Osteoblast (primary cell): ENCODE measurements around the gene C1orf105. TPM values are rescaled to one million over a fixed set of nuclear protein-coding genes. Genes with fewer than 3 reads are reported as not detected.
A peak's percentile ranks its signal among the peaks of the same experiment; 100 is the strongest.

Source experiments
- DNase-seq: peaks from one replicate; pipeline ENCODE4 v3.0.0; 2011; ENCODE audit warnings: low spot score, mixed read lengths; ENCODE audit not compliant: insufficient read length; ENCODE audit errors: missing footprints
- H2AFZ ChIP-seq: 2 replicates; pipeline ENCODE4 v1.6.0; 2011; ENCODE audit warnings: mild to moderate bottlenecking, low read length
- H3K27ac ChIP-seq: 2 replicates; pipeline ENCODE4 v1.5.1; 2011; ENCODE audit warnings: mild to moderate bottlenecking, low read depth, low read length, moderate library complexity
- H3K27me3 ChIP-seq: 2 replicates; pipeline ENCODE4 v1.6.0; 2012; ENCODE audit warnings: mild to moderate bottlenecking, control low read depth, inconsistent platforms, low read length, moderate library complexity; ENCODE audit not compliant: insufficient read depth
- H3K36me3 ChIP-seq: 2 replicates; pipeline ENCODE4 v1.5.1; 2011; ENCODE audit warnings: mild to moderate bottlenecking, low read length, control low read depth, moderate library complexity; ENCODE audit not compliant: insufficient read depth
- H3K4me1 ChIP-seq: 2 replicates; pipeline ENCODE4 v1.5.1; 2011; ENCODE audit warnings: mild to moderate bottlenecking, low read length, control low read depth, moderate library complexity; ENCODE audit not compliant: insufficient read depth
- H3K4me2 ChIP-seq: 2 replicates; pipeline ENCODE4 v1.6.0; 2011; ENCODE audit warnings: mild to moderate bottlenecking, low read length; ENCODE audit not compliant: insufficient read depth
- H3K4me3 ChIP-seq: fragments of 200-600 bp; sonication (generic); 3 replicates; pipeline ENCODE4 v1.5.1; 2012; ENCODE audit warnings: mild to moderate bottlenecking, low read length, inconsistent platforms; ENCODE audit not compliant: insufficient read depth
- H3K79me2 ChIP-seq: 2 replicates; pipeline ENCODE4 v1.6.0; 2012; ENCODE audit warnings: mild to moderate bottlenecking, low read length, control low read depth, inconsistent platforms; ENCODE audit not compliant: insufficient read depth
- H3K9me3 ChIP-seq: 2 replicates; pipeline ENCODE4 v1.5.1; 2011; ENCODE audit warnings: low read depth, low read length, control low read depth
- H4K20me1 ChIP-seq: 2 replicates; pipeline ENCODE4 v1.6.0; 2012; ENCODE audit warnings: mild to moderate bottlenecking, low read length, control low read depth; ENCODE audit not compliant: insufficient read depth
- CTCF ChIP-seq: IDR thresholded peaks from 2 replicates; pipeline ENCODE4 v1.5.1; 2011; ENCODE audit warnings: mild to moderate bottlenecking, low read depth, low read length, moderate library complexity; ENCODE audit errors: extremely low read depth
- total RNA-seq: library from RNA; depleted of rRNA; stranded (reverse); fragments of >200 nt; gene quantifications from 2 replicates; pipeline ENCODE4 v1.2.3, GENCODE V29; 2012

Gene C1orf105
- total RNA-seq, 1 donor = not detected

DNA sequence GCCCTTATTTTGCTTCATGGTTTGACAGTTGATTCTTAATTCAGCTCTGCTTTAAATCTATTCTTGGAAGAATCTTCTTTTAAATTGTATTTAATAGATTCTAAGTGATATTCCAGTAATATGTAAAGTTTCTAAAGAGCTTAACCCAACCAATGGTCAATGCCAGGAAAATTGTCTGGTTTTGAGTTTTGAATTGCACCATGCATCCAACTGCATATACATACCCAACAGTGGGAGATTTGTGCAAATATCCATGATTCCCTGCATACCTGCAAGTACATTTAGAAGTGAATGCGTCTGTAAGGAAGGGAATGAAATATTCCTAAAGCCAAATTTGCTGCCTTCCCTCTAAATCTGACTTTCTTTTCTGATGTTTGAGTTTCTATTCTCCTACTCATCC lies 35.8 kb upstream of the C1orf105 start:
- no peak for DNase-seq
- Histone ChIP-seq H3K79me2 (no peaks in the 10 kb centered on the region), H3K4me2 (no peak overlapping the region), H2AFZ (no peak overlapping the region), H3K4me1 (peaks cover 15% of the 10 kb centered on the region), H3K9me3 (no peaks in the 10 kb centered on the region), H3K27ac (no peak overlapping the region), H3K36me3 (no peaks in the 10 kb centered on the region), H3K4me3 (no peak overlapping the region), H4K20me1 (no peaks in the 10 kb centered on the region), H3K27me3 (no peaks in the 10 kb centered on the region)
- TF ChIP-seq CTCF = no peak

DNA sequence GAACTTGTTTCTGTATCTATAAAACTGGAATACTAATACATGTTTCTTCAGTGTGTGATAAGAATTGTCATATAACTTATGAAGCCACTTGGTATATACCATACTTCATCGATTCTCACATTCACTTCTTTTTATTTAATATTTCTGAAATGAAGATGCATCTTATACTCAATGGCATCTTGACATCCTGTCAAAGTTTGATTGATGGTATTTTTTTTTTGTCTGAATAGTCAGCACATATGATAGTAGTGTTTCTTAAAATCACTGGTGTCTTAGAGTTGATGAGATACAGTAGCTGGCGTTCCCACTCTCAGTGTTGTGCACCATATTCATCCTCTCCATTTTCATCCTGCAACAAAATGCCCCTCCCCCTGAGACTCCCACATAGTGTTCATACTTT lies 34.4 kb upstream of the C1orf105 start:
- no peaks in the 10 kb centered on the region for H3K79me2 ChIP-seq
- H3K27me3 ChIP-seq = no peaks in the 10 kb centered on the region
- no peak for DNase-seq
- no peaks in the 10 kb centered on the region for H3K9me3 ChIP-seq
- H2AFZ ChIP-seq = no peak overlapping the region
- no peaks in the 10 kb centered on the region for H4K20me1 ChIP-seq
- no peak overlapping the region for H3K4me2 ChIP-seq
- H3K4me3 ChIP-seq = no peak overlapping the region
- H3K4me1 ChIP-seq = peaks cover 21% of the 10 kb centered on the region
- no peak for TF ChIP-seq CTCF
- H3K36me3 ChIP-seq = no peaks in the 10 kb centered on the region
- no peak overlapping the region for H3K27ac ChIP-seq

DNA sequence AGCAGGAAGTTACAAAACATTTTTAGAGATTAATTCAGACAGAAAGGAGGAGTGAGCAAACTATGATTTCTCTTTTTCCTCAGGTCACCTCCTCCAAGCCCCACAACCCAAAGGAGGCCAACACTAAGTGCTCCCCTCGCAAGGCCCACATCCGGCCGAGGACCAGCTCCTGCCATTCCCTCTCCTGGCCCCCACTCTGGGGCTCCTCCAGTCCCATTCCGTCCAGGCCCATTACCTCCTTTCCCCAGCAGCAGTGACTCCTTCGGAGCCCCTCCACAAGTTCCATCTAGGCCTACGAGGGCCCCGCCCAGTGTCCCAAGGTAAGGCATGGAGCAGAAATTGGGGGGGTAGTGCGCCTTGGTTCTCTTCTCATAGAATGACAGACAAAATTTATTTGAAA lies 32.0 kb upstream of the C1orf105 start:
- no peak for TF ChIP-seq CTCF
- no peaks in the 10 kb centered on the region for H3K27me3 ChIP-seq

DNA sequence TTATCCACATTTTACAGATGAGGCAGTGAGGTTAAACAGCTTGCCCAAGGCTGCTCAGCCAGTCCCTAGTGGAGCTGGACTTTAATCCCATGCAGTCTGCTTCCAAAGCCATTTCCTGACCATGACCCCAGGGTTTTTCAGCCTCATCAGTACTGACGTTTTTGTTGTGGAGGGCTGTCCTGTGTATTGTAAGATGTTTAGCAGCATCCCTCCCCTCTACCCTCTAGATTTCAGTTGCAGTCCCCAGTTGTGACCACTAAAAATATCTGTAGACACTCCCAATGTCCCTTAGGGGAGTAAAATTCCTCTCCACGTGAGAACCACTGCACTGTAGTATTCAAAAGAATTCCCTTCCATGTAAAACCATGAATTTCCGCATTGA lies 30.2 kb upstream of the C1orf105 start:
- peak overlapping the region; percentile 48 for H3K27ac ChIP-seq
- no peaks in the 10 kb centered on the region for H3K27me3 ChIP-seq
- peak overlapping the region; percentile 33 for H2AFZ ChIP-seq

More for the DNA sequence above, 32.0 kb upstream of the C1orf105 start:
- H2AFZ ChIP-seq = no peak overlapping the region
- H3K4me2 ChIP-seq = no peak overlapping the region
- peaks cover 12% of the 10 kb centered on the region for H3K4me1 ChIP-seq
- no peaks in the 10 kb centered on the region for H4K20me1 ChIP-seq
- no peaks in the 10 kb centered on the region for H3K9me3 ChIP-seq
- H3K4me3 ChIP-seq = no peak overlapping the region
- no peaks in the 10 kb centered on the region for H3K36me3 ChIP-seq
- no peaks in the 10 kb centered on the region for H3K79me2 ChIP-seq
- no peak overlapping the region for H3K27ac ChIP-seq
- no peak for DNase-seq

More for the DNA sequence above, 30.2 kb upstream of the C1orf105 start:
- no peak for TF ChIP-seq CTCF
- Histone ChIP-seq H3K4me1 (peaks cover 15% of the 10 kb centered on the region), H3K36me3 (no peaks in the 10 kb centered on the region), H3K9me3 (no peaks in the 10 kb centered on the region), H3K79me2 (no peaks in the 10 kb centered on the region), H3K4me3 (no peak overlapping the region), H4K20me1 (no peaks in the 10 kb centered on the region), H3K4me2 (peak overlapping the region; percentile 75)
- peak; percentile 19 for DNase-seq
